GM12801 (cell line): ENCODE results near the gene SERGEF.

Experiments used
- CTCF ChIP-seq: IDR thresholded peaks from one replicate; pipeline ENCODE4 v1.5.1; 2011; ENCODE audit warnings: control low read depth; ENCODE audit not compliant: insufficient read length; ENCODE audit errors: extremely low read depth

SERGEF gene

GRCh38 chr11:17738151-17738973 is 274.5 kb downstream of the SERGEF start:
- no peak for TF ChIP-seq CTCF
